ENCODE data around the gene RNF10.

DNA sequence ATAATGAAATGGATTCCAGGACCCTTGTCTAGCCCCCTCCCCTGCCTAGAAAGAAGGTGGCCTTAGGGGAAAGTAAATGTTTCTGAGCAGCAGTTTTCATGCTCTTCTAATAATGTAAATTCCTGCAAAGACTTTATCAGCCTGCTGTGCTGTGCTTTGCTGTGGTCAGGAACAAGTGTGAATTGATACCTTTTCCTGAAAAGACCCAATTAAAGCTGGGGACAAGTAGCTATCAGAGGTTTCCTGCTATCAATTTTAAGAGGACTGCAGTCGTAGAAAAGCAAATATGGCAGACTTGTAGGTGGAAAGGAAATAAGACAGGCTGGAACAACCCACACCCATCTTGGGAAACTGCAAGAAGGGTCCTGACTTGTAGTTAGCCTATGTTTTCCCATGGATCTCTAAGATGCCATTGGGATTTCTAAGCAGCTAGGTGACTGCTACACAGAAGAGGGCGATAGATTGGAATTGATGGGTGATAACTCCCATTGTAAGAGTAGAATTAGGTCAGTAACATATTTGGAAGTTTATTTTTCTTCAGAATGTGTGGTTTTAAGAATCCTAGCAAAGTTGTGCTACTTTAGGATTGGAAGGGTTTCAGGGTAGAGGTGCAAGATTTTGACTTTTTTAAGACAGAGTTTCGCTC, 35.2 kb upstream of the RNF10 start:
- TF ChIP-seq POLR2AphosphoS5 (IDR thresholded peaks at IDR 0.05): no peak
- TF ChIP-seq, protein P1, sequence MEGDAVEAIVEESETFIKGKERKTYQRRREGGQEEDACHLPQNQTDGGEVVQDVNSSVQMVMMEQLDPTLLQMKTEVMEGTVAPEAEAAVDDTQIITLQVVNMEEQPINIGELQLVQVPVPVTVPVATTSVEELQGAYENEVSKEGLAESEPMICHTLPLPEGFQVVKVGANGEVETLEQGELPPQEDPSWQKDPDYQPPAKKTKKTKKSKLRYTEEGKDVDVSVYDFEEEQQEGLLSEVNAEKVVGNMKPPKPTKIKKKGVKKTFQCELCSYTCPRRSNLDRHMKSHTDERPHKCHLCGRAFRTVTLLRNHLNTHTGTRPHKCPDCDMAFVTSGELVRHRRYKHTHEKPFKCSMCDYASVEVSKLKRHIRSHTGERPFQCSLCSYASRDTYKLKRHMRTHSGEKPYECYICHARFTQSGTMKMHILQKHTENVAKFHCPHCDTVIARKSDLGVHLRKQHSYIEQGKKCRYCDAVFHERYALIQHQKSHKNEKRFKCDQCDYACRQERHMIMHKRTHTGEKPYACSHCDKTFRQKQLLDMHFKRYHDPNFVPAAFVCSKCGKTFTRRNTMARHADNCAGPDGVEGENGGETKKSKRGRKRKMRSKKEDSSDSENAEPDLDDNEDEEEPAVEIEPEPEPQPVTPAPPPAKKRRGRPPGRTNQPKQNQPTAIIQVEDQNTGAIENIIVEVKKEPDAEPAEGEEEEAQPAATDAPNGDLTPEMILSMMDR (IDR thresholded peaks at IDR 0.05): no peak
- TF ChIP-seq EP300 (IDR thresholded peaks at IDR 0.05): no peak

All from esophagus muscularis mucosa (tissue), 4 donors.